Heart right ventricle (tissue), 16 donors: ENCODE data around the gene KCNT1. TPM values are rescaled to one million over a fixed set of nuclear protein-coding genes. Genes with fewer than 3 reads are reported as not detected.

Source experiments
- ATAC-seq, 8 donors: fragments of 200-7000 bp; cut with Tn5 transposase; one replicate each; pipeline ENCODE4 v1.9.1; 2020; ENCODE audit warnings: mild to moderate bottlenecking in 8 of 8, moderate library complexity in 8 of 8, moderate number of reproducible peaks in 1 of 8
- DNase-seq, 2 donors: peaks; one replicate each; pipeline ENCODE4 v3.0.0-alpha.2; 2020
- H3K27ac ChIP-seq, 10 donors: fragments of 200-600 bp; sonication (generic) in 2 of 10; one replicate each; pipeline versions ENCODE4 v1.5.0 to v1.8.0; 2020 to 2022; ENCODE audit warnings: mild to moderate bottlenecking in 3 of 10
- H3K27me3 ChIP-seq, 7 donors: fragments of 200-600 bp; one replicate each; pipeline ENCODE4 v1.8.0; 2021 to 2022; ENCODE audit warnings: mild to moderate bottlenecking in 2 of 7
- H3K36me3 ChIP-seq, 9 donors: fragments of 200-600 bp; sonication (generic) in 1 of 9; one replicate each; pipeline versions ENCODE4 v1.5.0 to v1.8.0; 2020 to 2022; ENCODE audit warnings: mild to moderate bottlenecking in 2 of 9
- H3K4me1 ChIP-seq, 9 donors: fragments of 200-600 bp; sonication (generic) in 1 of 9; one replicate each; pipeline versions ENCODE4 v1.5.0 to v1.8.0; 2020 to 2022; ENCODE audit warnings: mild to moderate bottlenecking in 4 of 9
- H3K4me3 ChIP-seq, 10 donors: fragments of 200-600 bp; sonication (generic) in 2 of 10; one replicate each; pipeline versions ENCODE4 v1.5.0 to v1.8.0; 2020 to 2022; ENCODE audit warnings: mild to moderate bottlenecking in 7 of 10, moderate library complexity in 2 of 10
- H3K9me3 ChIP-seq, 11 donors: fragments of 200-600 bp in 10 of 11; sonication (generic) in 2 of 11; one replicate each; pipeline versions ENCODE4 v1.5.0 to v1.8.0; 2013 to 2022; ENCODE audit warnings: mild to moderate bottlenecking in 2 of 11, control low read depth in 1 of 11, moderate library complexity in 1 of 11
- WGBS, 2 donors: extraction: QIAGEN DNeasy Blood & Tissue Kit; methylation state at CpG; one replicate each; pipeline ENCODE4 v1.1.7; 2013; ENCODE audit warnings: inconsistent platforms in 1 of 2; 5-methylcytosine and 5-hydroxymethylcytosine counted together
- intact Hi-C, 10 donors: fragments of 100-400 bp; cut with DNase I; formaldehyde crosslinking; loops; one replicate each; pipeline versions ENCODE4 v1.11.1 to v1.14.2; 2022
- polyA plus RNA-seq, 2 donors: library from polyadenylated mRNA; stranded (reverse); fragments of 200-250 nt; gene quantifications; one replicate each; pipeline ENCODE4 v1.2.3, GENCODE V29; 2013
- total RNA-seq, 10 donors: library from RNA; stranded (reverse); fragmentation: NEBNext Ultra II Directional in 3 of 10; extraction: Animal tissue kit (Norgen Biotek cat#: 25700) in 3 of 10; gene quantifications; one replicate each; pipeline versions ENCODE4 v1.2.1 to v1.2.4, GENCODE V29; 2021 to 2023
- TF ChIP-seq, protein P1 (sequence below), 9 donors: fragments of 200-600 bp; sonication (generic) in 2 of 9; IDR thresholded peaks; one replicate each; pipeline versions ENCODE4 v1.5.0 to v1.8.0; 2021 to 2022; ENCODE audit warnings: antibody characterized with exemption in 9 of 9, mild to moderate bottlenecking in 5 of 9, moderate library complexity in 1 of 9
- donor health status: Arrhythmogenic right ventricular cardiomyopathy.
- donor health status: ischemic (EF 13 %, LVEDD 7.1; RV severe dilation, severe dysfunction).
- donor health status: healthy with polysubstance abuse.
- donor health status: DM: no; HTN: yes; CAD: no.
- donor health status: DM: no; HTN: no; CAD: no.
- donor health status: ischemic (EF 25% LVEDD 6.9; RV normal size, moderate dysfunction).
- donor health status: ischemic (EF 25% LVEDD 5.7; RV mildly dilated, moderate dysfunction).
- donor health status: healthy.
- donor health status: DM: yes; HTN: yes; CAD: no.
- donor health status: Ischemic cardiomyopathy.
- donor health status: ischemic (EF 35%, LVEDD 5.7; RV mildly dilated, moderate dysfunction).
- donor health status: nonischemic (EF 11% LVEDD 7.7; RV severe dilation, severe dysfunction).
- donor health status: DM: yes; HTN: yes; CAD: no.
- donor health status: PGD.
- donor health status: ischemic (EF 29% LVEDD 5.4; RV normal size, mild dysfunction).
- donor health status: nonischemic (EF 23%, LVEDD 6.1; RV moderate dilation, normal function).

KCNT1 gene
- total and polyA plus RNA-seq, 12 donors = 0.14 to 14.1 (median 4.2) TPM

DNA sequence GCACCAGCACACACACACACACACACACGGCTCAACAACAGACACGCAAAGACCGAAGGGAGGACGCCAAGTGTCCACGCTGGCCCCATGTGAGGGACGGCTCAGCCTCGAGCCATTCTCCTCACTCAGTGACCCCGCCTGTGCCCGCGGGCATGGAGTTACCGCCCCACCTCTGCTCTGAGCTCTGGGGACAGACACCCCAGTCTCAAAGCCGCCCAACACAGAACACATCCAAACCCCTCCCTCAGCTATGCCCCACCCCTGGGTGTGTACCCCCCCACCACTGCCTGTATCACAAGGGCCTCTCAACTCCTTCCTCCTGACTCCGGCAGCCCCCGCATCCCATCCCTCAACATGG lies 124.2 kb downstream of the KCNT1 start:
- no peak for DNase-seq
- no peaks in the 10 kb centered on the region for H3K4me1 ChIP-seq
- H3K27me3 ChIP-seq = no peaks in the 10 kb centered on the region
- intact Hi-C loops = no loop called here
- peaks cover 0 to 72% (median 29%) of the 10 kb centered on the region in 9 donors for H3K36me3 ChIP-seq
- peaks cover 0 to 17% (median 0%) of the 10 kb centered on the region in 11 donors for H3K9me3 ChIP-seq
- no peak for ATAC-seq
- 95 to 98% methylated on average over 14 of the region's 14 CpGs for WGBS, 2 donors
- TF ChIP-seq, protein P1, sequence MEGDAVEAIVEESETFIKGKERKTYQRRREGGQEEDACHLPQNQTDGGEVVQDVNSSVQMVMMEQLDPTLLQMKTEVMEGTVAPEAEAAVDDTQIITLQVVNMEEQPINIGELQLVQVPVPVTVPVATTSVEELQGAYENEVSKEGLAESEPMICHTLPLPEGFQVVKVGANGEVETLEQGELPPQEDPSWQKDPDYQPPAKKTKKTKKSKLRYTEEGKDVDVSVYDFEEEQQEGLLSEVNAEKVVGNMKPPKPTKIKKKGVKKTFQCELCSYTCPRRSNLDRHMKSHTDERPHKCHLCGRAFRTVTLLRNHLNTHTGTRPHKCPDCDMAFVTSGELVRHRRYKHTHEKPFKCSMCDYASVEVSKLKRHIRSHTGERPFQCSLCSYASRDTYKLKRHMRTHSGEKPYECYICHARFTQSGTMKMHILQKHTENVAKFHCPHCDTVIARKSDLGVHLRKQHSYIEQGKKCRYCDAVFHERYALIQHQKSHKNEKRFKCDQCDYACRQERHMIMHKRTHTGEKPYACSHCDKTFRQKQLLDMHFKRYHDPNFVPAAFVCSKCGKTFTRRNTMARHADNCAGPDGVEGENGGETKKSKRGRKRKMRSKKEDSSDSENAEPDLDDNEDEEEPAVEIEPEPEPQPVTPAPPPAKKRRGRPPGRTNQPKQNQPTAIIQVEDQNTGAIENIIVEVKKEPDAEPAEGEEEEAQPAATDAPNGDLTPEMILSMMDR (IDR thresholded peaks at IDR 0.05) = no peak
- no peak overlapping the region for H3K4me3 ChIP-seq
- H3K27ac ChIP-seq = no peak overlapping the region

GRCh38 chr9:135827301-135827700 lies 125.3 kb downstream of the KCNT1 start:
- peaks cover 0 to 17% (median 0%) of the 10 kb centered on the region in 11 donors for H3K9me3 ChIP-seq
- H3K27ac ChIP-seq = no peak overlapping the region
- TF ChIP-seq, protein P1 (IDR thresholded peaks at IDR 0.05) = no peak
- no peak for ATAC-seq
- intact Hi-C loops = no loop called here
- H3K27me3 ChIP-seq = no peaks in the 10 kb centered on the region
- WGBS, 2 donors = 97% methylated on average over 12 of the region's 12 CpGs
- no peak overlapping the region for H3K4me3 ChIP-seq
- no peaks in the 10 kb centered on the region for H3K4me1 ChIP-seq
- peaks cover 0 to 61% (median 18%) of the 10 kb centered on the region in 9 donors for H3K36me3 ChIP-seq
- no peak for DNase-seq

DNA sequence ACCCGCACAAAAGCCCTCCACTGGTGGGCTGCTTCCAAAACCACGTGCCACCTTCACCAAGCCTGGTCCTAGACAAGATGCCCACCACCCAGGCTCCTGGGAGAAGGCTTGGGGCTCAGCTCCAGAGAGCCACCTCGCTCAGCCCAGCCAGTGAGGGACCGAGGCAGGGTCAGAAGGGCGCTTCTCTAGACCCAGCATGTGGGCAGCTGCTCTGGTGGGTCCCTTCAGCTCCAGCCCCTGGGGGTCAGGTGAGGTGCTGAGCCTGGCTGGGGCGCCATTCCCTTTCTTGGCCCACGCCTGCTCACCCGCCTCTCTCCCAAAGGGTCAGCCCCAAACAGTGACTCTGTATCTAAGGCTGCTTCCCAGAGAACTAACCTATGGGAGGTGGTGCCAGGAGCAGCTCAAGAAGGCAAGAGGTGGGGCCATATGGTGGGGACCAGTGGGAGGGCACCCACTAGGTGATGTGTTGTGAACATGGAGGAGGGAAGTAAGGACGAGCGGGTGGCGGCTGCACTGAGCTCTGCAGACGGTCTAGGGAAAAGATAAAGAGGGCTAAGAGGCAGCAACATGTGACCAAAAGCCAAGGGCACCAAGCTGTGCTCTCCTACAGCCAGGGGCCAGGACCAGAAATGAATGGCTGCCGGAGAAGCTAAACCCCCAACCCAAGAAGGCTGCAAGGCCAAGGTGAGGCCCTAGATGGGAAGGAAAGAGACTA lies 126.0 kb downstream of the KCNT1 start:
- no peak overlapping the region for H3K4me3 ChIP-seq
- no peak overlapping the region for H3K27ac ChIP-seq
- H3K9me3 ChIP-seq = peaks cover 0 to 17% (median 0%) of the 10 kb centered on the region in 11 donors
- H3K4me1 ChIP-seq = no peaks in the 10 kb centered on the region
- DNase-seq (no peak), ATAC-seq (no peak)
- intact Hi-C loops = no loop called here
- H3K36me3 ChIP-seq = peaks cover 0 to 54% (median 13%) of the 10 kb centered on the region in 9 donors
- 97% methylated on average over 13 of the region's 13 CpGs for WGBS, 2 donors
- no peaks in the 10 kb centered on the region for H3K27me3 ChIP-seq
- TF ChIP-seq, protein P1 (IDR thresholded peaks at IDR 0.05) = no peak

- no peak for DNase-seq
- no peaks in the 10 kb centered on the region for H3K4me1 ChIP-seq
- TF ChIP-seq, protein P1 (IDR thresholded peaks at IDR 0.05) = no peak
- H3K27me3 ChIP-seq = no peaks in the 10 kb centered on the region
- H3K4me3 ChIP-seq = no peak overlapping the region
- ATAC-seq = no peak
- 96 to 97% methylated on average over 5 of the region's 5 CpGs for WGBS, 2 donors
- intact Hi-C loops = no loop called here
- H3K36me3 ChIP-seq = peaks cover 0 to 47% (median 6%) of the 10 kb centered on the region in 9 donors
- H3K27ac ChIP-seq = no peak overlapping the region
- H3K9me3 ChIP-seq = peaks cover 0 to 17% (median 0%) of the 10 kb centered on the region in 11 donors
Measured at GRCh38 chr9:135828656-135829055, 126.7 kb downstream of the KCNT1 start.
